GM12878 (cell line): ENCODE data around the gene CAPRIN2. TPM values are rescaled to one million over a fixed set of nuclear protein-coding genes. Genes with fewer than 3 reads are reported as not detected.

Experiments
- ATAC-seq: fragments of 200-7000 bp; cut with Tn5 transposase; 3 replicates; pipeline ENCODE4 v1.9.1; 2020; ENCODE audit warnings: mild to moderate bottlenecking, moderate library complexity
- BruUV-seq: library from RNA; stranded (reverse); fragments of 400-500 nt; replicated peaks from 2 replicates; lab custom pipeline; 2021; lab: Mats Ljungman, UMichigan
- CTCF ChIA-PET: fragments of 300-600 bp; sonication (Branson Sonifier 250); formaldehyde crosslinking; extraction: SDS; loops from one replicate; lab custom pipeline; 2021; ENCODE audit warnings: inconsistent platforms; lab: Yijun Ruan, JAX
- POLR2A ChIA-PET: fragments of 350-600 bp; formaldehyde crosslinking; extraction: SDS; loops from one replicate; lab custom pipeline; 2021; ENCODE audit warnings: inconsistent platforms; lab: Charles Lee
- RAD21 ChIA-PET: fragments of 300-600 bp; sonication (Branson Sonifier 250); formaldehyde crosslinking; loops from one replicate; lab custom pipeline; 2023; ENCODE audit warnings: antibody characterized with exemption; ENCODE audit not compliant: unreplicated experiment; lab: Charles Lee
- SMC1A ChIA-PET: fragments of 300-600 bp; sonication (Branson Sonifier 250); formaldehyde crosslinking; loops from one replicate; lab custom pipeline; 2023; ENCODE audit not compliant: unreplicated experiment, uncharacterized antibody; lab: Charles Lee
- DNase-seq: peaks from one replicate; pipeline ENCODE4 v3.0.0-alpha.2; 2011; ENCODE audit warnings: low read depth, low spot score
- FAIRE-seq: peaks from 3 replicates; lab custom pipeline; 2011; peaks lifted over from hg19 to GRCh38; lab: Jason Lieb, UNC
- H2AFZ ChIP-seq: 2 replicates; pipeline ENCODE4 v1.6.0; 2011; ENCODE audit warnings: low read depth, low read length, control low read depth; ENCODE audit not compliant: control insufficient read depth
- H3K27ac ChIP-seq: 2 replicates; pipeline ENCODE4 v1.5.1; 2011; ENCODE audit warnings: control low read depth; ENCODE audit not compliant: control insufficient read depth, insufficient read depth
- H3K27me3 ChIP-seq, 2 experiments: replicated peaks in 1 of 2; 2 replicates each; pipeline versions ENCODE4 v1.6.0 to v1.6.1; 2011; ENCODE audit warnings: low read length in 1 of 2; ENCODE audit not compliant: control insufficient read depth in 2 of 2, insufficient read depth in 2 of 2
- H3K36me3 ChIP-seq, 2 experiments: 2 replicates each; pipeline ENCODE4 v1.5.1; 2011; ENCODE audit warnings: low read length in 1 of 2; ENCODE audit not compliant: control insufficient read depth in 2 of 2, insufficient read depth in 2 of 2
- H3K4me1 ChIP-seq: 2 replicates; pipeline ENCODE4 v1.6.1; 2011; ENCODE audit warnings: mild to moderate bottlenecking, low read length, moderate library complexity, mixed read lengths; ENCODE audit not compliant: control insufficient read depth, insufficient read depth
- H3K4me2 ChIP-seq: 2 replicates; pipeline ENCODE4 v1.6.0; 2011; ENCODE audit warnings: control low read depth; ENCODE audit not compliant: control insufficient read depth, insufficient read depth
- H3K4me3 ChIP-seq: fragments of 200-600 bp; sonication (generic); 2 replicates; pipeline ENCODE4 v1.5.1; 2016
- H3K79me2 ChIP-seq: 2 replicates; pipeline ENCODE4 v1.6.0; 2011; ENCODE audit warnings: low read length; ENCODE audit not compliant: control insufficient read depth, insufficient read depth
- H3K9ac ChIP-seq: 2 replicates; pipeline ENCODE4 v1.8.0; 2011; ENCODE audit warnings: low read length, control low read depth, mixed read lengths; ENCODE audit not compliant: control insufficient read depth, insufficient read depth
- H3K9me3 ChIP-seq: replicated peaks from 3 replicates; pipeline ENCODE4 v1.5.1; 2011; ENCODE audit warnings: mild to moderate bottlenecking, low read length; ENCODE audit not compliant: control insufficient read depth, insufficient read depth
- H4K20me1 ChIP-seq: 2 replicates; pipeline ENCODE4 v1.6.0; 2011; ENCODE audit not compliant: control insufficient read depth, insufficient read depth
- BACH1 ChIP-seq: fragments of 450-650 bp; IDR thresholded peaks from 2 replicates; pipeline ENCODE4 v1.6.1; 2017; ENCODE audit warnings: mild to moderate bottlenecking, borderline replicate concordance
- BCLAF1 ChIP-seq: fragments of 450-650 bp; IDR thresholded peaks from 2 replicates; pipeline ENCODE4 v1.6.1; 2017; ENCODE audit warnings: antibody characterized with exemption, mild to moderate bottlenecking, moderate library complexity
- LARP7 ChIP-seq: fragments of 450-650 bp; IDR thresholded peaks from 2 replicates; pipeline ENCODE4 v1.6.1; 2017; ENCODE audit warnings: mild to moderate bottlenecking
- NFIC ChIP-seq: IDR thresholded peaks from 2 replicates; pipeline ENCODE4 v1.6.1; 2012; ENCODE audit warnings: low read depth, mild to moderate bottlenecking, inconsistent platforms, low read length, moderate library complexity
- NR2C2 ChIP-seq: IDR thresholded peaks from 2 replicates; pipeline ENCODE4 v1.6.1; 2011; ENCODE audit warnings: borderline replicate concordance, low read depth; ENCODE audit not compliant: control insufficient read depth, insufficient read length
- RELB ChIP-seq: fragments of 450-650 bp; IDR thresholded peaks from 2 replicates; pipeline ENCODE4 v1.6.1; 2017; ENCODE audit warnings: low read depth, mild to moderate bottlenecking, moderate library complexity
- ZBTB11 ChIP-seq: fragments of 450-650 bp; formaldehyde crosslinking; IDR thresholded peaks from 2 replicates; pipeline ENCODE4 v1.5.0; 2022; ENCODE audit warnings: mild to moderate bottlenecking, missing genetic modification characterization
- ZNF592 ChIP-seq: fragments of 450-650 bp; IDR thresholded peaks from 2 replicates; pipeline ENCODE4 v1.6.1; 2017; ENCODE audit warnings: mild to moderate bottlenecking, moderate library complexity
- WGBS: methylation state at CpG from one replicate; pipeline ENCODE4 v1.1.6; 2016; ENCODE audit warnings: low lambda C conversion rate; ENCODE audit not compliant: insufficient replicate concordance, insufficient coverage; ENCODE audit errors: missing lambda C conversion rate; 5-methylcytosine and 5-hydroxymethylcytosine counted together
- in situ Hi-C: fragments of 300-500 bp; cut with MboI; formaldehyde crosslinking; loops from 9 replicates; pipeline ENCODE4 v1.14.3; 2018; ENCODE audit warnings: mixed read lengths
- intact Hi-C: fragments of 100-400 bp; cut with micrococcal nuclease; formaldehyde crosslinking; loops from one replicate; pipeline ENCODE4 v1.14.2; 2022; ENCODE audit not compliant: unreplicated experiment
- polyA plus RNA-seq, 11 experiments: library from polyadenylated mRNA; depleted of rRNA in 4 of 11; unstranded in 6 of 11; stranded (reverse) in 5 of 11; fragments of >200 nt; fragmentation: Nextera tagmentation in 4 of 11; fragmentation: Illumina TruSeq in 1 of 11; extraction: Ambion mirVana in 4 of 11; extraction: Trizol in 1 of 11; gene quantifications; 1 replicate in 1 of 11; 2 replicates in 10 of 11; pipeline versions ENCODE4 v1.2.1 to v1.2.3, GENCODE V29; 2011 to 2016; ENCODE audit warnings: inconsistent platforms in 2 of 11, missing spikeins in 2 of 11, low read depth in 1 of 11
- total RNA-seq, 4 experiments: library from RNA; depleted of rRNA in 3 of 4; stranded (reverse); fragments of >200 nt in 3 of 4; fragmentation: Illumina TruSeq in 1 of 4; extraction: Trizol in 1 of 4; gene quantifications; 2 replicates each; pipeline versions ENCODE4 v1.2.1 to v1.2.3, GENCODE V29; 2013 to 2021

CAPRIN2 gene
- total and polyA plus RNA-seq, 10 of the 15 experiments (the other 5 are each of a cell fraction or from before 2014, with no cell fraction given), result 1.2 to 13.6 (median 8.2) TPM

GRCh38 chr12:30719060-30719459, 35.7 kb downstream of the CAPRIN2 start:
- Histone ChIP-seq H4K20me1 (no peaks in the 10 kb centered on the region), H2AFZ (no peak overlapping the region), H3K79me2 (no peaks in the 10 kb centered on the region), H3K4me2 (no peak overlapping the region), H3K36me3 (no peaks in the 10 kb centered on the region), H3K27me3 (no peaks in the 10 kb centered on the region), H3K9ac (no peak overlapping the region), H3K4me1 (no peaks in the 10 kb centered on the region), H3K4me3 (no peak overlapping the region), H3K27ac (no peak overlapping the region), H3K9me3 (no peaks in the 10 kb centered on the region)
- DNase-seq, result no peak
- no peak for TF ChIP-seq NFIC
- no peak for TF ChIP-seq RELB
- no peak for TF ChIP-seq LARP7
- no peak for TF ChIP-seq BACH1
- TF ChIP-seq BCLAF1, result no peak
- no peak for TF ChIP-seq ZNF592
- TF ChIP-seq ZBTB11 (CRISPR knock-in tag), result no peak
- no peak for TF ChIP-seq NR2C2
- ChIA-PET SMC1A (no interaction called here), RAD21 (no interaction called here), CTCF (no interaction called here), POLR2A (no interaction called here)
- WGBS, result 38% methylated on average over 1 of the region's 1 CpG
- BruUV-seq, result no TSS peak
- no peak for FAIRE-seq
- intact Hi-C loops, result no loop called here
- ATAC-seq, result no peak
- in situ Hi-C loops, result no loop called here
